GM12875 (cell line): ENCODE results near the gene TRIM3.

ENCODE experiments used
- H3K4me3 ChIP-seq: one replicate; pipeline ENCODE4 v1.5.1; 2011; ENCODE audit warnings: low read depth, low read length, control low read depth
- TF ChIP-seq, protein P1 (sequence below): IDR thresholded peaks from 2 replicates; pipeline ENCODE4 v1.5.1; 2011; ENCODE audit warnings: low read depth, mild to moderate bottlenecking, control low read depth, inconsistent platforms, low read length, moderate library complexity, borderline replicate concordance; ENCODE audit not compliant: insufficient read depth

The TRIM3 gene

DNA sequence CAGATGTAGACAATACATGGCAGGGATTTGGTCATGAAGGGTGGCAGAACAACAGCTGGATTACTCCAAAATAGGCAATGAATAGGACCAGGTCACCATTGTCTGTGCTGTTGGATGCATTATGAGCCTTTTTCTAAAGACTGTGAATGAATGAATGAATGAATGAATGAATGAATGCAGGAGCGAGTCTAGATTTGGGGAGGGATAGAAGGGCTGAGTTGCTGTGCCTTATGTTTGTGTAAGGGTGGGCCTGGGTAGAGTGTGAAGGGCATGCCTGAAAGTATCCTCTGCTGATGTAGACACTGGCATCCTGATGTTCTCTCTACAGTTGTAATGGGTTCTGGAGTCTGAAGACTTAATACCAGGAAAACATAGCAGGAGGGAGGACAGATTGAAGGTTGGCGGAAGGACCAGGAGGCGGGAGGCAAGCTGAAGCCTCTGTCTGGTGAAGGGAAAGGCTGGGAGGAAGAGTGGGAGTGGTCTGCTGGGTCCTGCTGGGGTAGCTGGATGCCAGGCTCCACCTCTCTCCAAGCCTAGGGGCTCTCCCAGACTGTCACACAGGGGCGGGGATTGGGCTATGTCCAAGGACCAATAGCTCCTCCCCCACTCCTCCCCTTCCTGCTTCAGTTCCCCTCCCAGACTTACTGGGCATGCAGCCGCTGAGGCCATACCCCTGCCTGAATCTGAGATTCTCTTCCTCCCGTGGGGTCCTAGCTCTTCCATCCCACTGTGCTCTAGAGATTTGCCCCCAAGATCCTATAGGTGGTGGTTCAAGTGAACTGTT lies 4.8 kb downstream of the TRIM3 start:
- no peak overlapping the region for H3K4me3 ChIP-seq
- TF ChIP-seq, protein P1, sequence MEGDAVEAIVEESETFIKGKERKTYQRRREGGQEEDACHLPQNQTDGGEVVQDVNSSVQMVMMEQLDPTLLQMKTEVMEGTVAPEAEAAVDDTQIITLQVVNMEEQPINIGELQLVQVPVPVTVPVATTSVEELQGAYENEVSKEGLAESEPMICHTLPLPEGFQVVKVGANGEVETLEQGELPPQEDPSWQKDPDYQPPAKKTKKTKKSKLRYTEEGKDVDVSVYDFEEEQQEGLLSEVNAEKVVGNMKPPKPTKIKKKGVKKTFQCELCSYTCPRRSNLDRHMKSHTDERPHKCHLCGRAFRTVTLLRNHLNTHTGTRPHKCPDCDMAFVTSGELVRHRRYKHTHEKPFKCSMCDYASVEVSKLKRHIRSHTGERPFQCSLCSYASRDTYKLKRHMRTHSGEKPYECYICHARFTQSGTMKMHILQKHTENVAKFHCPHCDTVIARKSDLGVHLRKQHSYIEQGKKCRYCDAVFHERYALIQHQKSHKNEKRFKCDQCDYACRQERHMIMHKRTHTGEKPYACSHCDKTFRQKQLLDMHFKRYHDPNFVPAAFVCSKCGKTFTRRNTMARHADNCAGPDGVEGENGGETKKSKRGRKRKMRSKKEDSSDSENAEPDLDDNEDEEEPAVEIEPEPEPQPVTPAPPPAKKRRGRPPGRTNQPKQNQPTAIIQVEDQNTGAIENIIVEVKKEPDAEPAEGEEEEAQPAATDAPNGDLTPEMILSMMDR, result no peak

DNA sequence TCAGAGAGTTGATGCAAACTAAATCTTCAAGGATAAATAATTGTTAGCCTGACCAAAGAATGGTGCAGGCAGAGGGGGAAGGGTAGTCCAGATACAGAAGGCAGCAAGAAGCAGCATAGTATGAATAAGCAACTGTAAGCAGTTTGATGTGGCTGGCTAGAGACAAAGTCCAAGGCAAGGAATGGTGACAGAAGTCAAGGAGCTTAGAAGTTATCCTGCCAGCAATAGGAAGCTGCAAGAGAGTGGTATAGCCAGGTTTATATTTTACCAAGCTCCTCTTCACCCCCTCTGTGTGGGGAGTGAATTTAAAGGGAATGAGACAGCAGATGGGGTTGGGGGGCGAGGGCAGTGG lies 14.7 kb downstream of the TRIM3 start:
- H3K4me3 ChIP-seq, result no peak overlapping the region
- TF ChIP-seq, protein P1, result no peak

DNA sequence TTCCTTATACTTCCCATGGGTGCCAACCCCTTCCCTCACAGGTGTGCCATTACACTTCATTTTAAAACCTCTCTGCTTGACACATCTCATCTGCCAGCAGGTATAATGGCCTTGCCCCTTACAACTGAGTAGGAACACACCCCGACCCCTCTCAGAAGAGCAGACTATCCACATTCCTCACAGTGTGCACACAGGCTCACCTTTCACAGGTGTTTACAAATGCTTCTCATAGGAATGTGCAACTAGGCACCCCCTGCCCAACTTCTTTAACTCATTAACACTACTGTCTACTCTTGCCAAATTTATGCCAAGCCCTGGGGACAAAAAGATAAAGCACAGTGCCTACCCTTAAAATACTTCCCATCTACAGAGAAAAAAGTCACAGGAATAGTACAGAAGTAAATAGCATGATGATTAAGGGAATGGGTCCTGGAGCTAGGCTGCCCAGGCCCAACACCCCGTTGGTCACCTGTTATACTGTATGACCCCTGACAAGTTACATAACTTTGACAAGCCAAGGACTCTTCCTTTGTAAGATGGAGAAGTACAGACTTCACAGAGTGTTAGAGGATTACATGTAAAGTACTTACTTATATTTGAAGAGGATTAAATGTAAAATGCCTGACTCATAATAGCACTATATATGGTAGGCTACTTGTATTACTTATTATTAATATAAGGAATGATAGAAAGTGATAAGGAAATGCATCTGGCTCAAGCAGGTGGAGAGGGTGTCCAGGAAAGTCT lies 15.2 kb downstream of the TRIM3 start:
- TF ChIP-seq, protein P1, result no peak
- H3K4me3 ChIP-seq, result no peak overlapping the region

DNA sequence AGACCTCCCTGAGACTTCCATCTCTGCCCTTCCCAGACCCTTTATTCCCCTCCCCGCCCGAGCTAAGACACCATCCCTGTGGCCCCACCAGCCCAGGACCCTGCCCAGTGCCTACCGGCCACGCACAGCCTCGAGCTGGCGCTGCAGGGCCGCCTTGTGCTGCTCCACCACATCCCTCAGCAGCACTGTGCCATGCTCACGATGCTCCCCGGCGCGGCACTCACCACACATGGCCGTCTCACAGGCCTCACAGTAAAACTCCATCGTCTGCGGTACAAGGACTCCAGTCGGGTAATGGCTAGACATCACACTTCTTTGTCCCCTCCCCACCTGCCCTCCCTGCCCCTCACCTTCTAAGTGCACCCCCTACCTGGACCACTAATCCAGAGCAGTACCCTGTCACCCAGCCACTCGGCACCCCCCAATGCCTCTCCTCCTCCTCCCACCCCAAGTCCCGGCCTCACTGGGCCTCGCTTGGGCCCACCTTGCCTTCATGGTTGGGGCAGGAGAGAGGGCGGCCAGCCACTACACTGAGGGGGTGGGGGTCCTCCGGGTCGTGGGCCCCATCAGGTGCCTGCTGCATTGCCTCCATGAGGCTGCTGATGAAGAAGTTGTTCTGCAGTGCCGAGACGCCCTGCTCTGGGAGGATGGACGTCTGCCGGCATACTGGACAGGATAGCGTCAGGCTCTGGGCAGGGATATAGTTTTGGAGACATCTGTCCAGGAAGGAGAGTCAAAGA lies 16.0 kb downstream of the TRIM3 start:
- no peak overlapping the region for H3K4me3 ChIP-seq
- TF ChIP-seq, protein P1, result no peak

DNA sequence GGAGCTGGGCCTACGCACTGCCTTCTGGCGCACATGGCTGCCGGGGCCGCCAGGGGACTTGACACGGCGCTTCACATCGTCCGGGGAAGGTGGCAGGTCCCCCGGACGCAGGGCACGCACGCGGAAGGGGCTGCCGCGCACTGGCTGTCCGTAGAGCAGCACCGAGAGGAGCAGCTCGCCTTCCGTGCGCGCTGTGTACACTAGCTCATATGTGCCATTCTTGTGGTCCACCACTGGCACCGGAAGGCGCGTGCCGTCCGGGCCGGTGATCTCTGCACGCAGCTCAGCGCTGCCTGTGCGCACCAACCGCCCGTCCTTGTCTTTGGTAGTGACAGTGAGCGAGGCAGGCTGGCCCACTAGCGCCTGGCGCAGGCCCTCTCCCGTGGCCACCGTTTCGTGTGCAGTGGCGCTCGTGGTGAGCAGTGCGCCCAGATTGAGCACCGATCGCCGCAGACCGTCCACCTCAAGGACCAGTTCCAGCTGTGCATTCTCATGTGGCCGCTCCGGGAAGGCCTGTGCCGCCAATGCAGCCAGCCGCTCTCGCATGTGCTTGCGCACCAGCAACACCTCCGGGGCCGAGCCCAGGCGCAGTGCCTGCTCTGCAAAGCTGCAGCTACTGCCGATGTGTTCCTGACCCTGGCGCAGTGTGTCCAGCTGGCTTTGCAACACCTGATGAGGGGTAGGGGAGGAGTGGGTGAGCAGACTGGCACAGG lies 17.2 kb downstream of the TRIM3 start:
- no peak overlapping the region for H3K4me3 ChIP-seq
- TF ChIP-seq, protein P1, result no peak

DNA sequence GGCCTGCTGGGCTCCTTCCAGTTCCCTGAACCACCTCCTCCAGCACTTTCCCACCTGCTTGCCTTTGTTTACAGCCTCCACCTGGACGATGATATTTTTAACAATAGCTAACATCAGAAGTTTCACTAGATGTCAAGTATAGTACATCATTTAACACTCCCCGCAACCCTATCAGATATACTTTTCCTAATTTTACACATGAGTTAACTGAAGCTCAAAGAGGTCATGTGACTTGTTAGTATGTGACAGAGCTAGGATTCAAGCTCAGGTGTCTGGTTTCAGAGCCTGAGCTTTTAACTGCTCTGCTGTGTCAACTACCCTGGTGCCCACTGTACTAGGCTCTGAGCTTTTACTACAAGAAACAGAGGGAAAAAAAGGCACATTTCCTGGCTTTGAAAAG lies 18.7 kb downstream of the TRIM3 start:
- TF ChIP-seq, protein P1, result no peak
- no peak overlapping the region for H3K4me3 ChIP-seq
